DLD1 (cell line): Measurements from ENCODE around the gene HEXIM2.

ENCODE experiments used
- in situ Hi-C: cut with HindIII; loops from 2 replicates; pipeline ENCODE4 v1.10.0; 2017; ENCODE audit warnings: low sequenced_read_pairs

The HEXIM2 gene

DNA sequence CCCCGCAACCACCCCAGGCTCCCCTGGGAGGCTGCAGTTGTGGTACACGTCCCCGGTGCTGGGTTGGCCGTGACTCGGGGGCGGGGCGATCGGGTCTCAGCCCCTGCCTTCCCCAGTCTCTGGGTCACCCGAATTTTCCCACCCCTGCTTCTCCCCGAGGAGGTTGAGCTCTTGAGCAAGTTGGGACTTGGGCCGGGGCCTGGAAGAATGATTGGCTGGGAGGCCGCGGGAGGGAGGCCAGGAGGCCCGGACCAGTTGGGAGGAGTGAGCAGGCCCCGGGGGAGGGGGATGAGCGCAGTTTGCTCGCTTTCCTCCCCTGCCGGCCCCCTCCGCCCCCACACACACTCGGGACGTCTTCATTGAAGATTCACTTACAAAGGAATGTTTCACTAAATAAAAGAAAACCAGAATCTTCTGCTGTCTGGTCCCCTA is 17.9 kb upstream of the HEXIM2 start:
- in situ Hi-C loops, result no loop called here

DNA sequence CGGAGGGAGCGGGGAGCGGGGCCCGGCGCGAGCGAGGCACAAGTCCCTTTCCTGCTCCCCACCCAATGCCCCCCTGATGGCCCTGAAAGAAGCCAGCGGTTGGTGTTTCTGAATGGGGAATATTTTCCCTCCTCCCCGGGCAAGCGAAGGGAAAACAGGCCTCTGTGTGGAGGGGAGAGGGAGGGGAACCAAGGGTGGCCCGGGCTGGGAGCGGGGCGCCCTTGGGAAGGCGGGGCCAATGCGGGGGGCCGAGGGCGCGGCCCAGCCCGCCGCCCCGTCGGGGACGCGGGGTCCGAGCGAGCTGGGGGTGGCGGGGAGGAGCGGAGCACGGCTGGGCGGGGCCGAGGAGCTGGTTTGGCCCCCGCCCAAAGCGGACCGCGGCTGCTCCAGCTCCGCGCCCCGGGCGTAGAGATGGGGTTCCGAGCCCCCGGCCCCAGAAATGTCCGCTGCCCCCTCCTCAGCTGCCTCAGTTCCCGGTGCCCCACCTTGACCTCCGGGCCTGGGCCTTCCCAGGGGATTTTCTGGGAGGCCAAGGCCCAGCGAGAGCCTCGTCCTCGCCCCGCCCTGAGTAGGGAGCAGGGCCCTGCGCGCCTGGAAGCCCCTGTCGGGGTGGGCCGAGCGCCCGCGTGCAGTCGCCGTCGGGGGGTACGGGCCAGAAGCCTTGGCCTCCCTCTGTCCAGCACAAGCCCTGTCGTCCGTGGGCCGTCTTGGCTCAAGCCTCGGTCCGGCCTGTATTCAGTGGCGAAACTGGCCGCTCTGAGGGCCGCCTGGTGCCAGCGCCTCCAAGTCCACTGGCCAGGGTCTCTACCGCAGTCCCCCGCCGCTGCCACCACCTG is 17.3 kb upstream of the HEXIM2 start:
- in situ Hi-C loops, result no loop called here

DNA sequence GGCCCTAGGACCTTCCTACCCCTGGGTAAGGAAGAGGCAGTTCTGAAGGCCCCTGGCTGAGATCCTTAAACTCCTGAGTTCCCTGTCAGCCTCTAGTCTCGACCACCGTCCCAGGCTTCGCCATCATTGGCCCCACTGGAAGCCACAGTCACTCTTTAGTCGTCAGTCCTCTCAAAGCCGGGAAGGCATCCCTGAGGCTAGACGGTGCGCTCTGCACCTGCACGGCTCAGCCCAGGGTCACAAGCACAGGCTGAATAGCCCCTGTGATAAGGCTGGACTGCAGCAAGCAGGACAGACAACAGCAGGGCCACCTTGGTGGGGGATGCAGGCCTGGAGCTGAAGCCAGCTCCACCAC is 16.7 kb upstream of the HEXIM2 start:
- in situ Hi-C loops, result no loop called here

DNA sequence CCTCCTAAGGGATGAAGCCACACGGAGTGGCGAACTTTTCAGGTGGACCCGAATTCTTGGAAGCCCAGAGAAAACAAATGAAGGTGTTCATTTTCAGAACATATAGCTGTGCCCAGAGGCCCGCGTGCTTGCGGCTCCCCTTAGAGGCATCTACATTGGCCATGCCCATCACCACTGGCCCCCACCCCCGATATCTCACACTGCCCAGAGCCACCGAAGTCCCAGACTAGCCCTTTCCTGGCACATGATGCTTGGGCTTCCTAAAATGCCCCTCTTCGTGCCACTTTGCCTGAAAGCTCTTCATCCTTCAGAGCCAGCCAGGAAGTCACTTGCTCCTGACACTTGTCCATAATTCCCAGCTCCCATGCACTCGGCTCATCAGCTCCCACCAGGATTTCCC is 15.5 kb upstream of the HEXIM2 start:
- in situ Hi-C loops, result no loop called here

DNA sequence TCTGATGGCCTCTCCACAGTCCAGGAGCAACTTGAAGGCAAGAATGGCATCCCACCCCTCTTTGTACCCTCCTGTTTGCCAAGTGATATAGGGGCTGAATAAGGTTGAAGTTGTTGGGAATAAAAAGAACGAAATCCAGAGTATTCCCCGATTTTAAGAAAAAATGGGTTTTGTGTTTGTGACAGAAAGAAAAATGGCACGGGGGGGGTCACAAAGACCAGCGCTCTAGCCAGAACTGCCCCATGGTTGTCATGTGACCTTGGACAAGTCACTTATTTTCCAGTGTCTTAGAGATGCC is 15.1 kb upstream of the HEXIM2 start:
- in situ Hi-C loops, result no loop called here

DNA sequence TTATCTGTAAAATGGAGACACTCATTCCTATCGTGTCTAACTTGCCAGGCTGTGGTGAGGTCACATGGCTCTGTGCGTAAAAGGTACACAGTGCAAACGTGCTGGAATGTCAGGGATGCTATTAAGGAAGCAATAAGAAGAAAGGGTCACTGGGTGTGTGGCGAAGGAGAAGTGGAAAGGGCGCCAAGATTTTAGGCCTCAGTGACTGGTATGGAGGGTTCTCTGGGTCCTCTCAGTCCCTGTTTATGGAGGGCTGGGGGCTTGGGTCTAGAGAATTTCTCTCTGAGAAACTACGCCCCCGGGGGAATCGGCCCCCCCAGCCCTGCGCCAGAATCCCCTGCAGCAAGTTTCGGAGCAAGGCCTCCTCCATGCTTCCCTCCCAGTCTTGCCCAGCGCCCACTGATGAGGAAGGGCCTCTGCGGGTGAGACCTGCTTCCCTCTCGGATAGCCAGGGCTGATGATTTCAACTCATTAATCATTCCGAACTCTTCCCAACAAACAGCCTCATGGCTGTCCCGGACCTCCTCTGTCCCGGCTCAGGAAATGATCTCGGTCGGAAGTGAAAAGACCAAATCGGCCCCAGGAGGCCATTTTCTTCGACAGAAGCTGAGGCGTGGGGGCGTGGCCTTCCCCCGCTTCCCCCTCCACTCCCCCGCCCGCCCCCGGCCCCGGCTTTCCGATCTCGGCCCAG is 14.6 kb upstream of the HEXIM2 start:
- in situ Hi-C loops, result no loop called here

DNA sequence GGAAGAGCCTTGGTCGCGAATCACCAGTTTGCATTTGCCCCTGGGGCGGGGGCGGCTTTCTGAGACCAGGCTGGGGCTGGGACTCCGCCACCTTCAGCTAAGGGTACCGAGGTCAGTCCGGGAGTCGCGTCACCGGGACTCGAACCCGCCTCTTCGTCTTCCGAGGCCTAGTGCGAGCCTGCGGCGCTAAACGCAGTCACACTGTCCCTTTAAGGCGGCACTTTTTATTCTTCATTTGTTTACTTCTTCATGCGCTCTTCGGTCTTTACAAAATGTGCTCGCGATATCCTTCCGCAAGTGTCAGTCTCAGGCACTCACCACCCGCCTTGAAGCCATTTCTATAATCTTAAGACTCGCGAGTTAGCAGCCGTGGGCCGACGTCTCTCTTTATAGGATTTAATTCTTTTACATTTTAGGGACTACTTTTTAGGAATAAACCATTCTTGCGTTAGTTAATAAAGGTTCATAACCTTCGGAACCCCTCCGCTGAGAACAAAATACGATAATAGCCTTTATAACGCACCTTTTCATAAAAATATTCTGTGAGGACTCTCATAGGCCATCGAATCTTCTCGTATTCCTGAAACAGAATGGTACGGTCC is 14.0 kb upstream of the HEXIM2 start:
- in situ Hi-C loops, result no loop called here

DNA sequence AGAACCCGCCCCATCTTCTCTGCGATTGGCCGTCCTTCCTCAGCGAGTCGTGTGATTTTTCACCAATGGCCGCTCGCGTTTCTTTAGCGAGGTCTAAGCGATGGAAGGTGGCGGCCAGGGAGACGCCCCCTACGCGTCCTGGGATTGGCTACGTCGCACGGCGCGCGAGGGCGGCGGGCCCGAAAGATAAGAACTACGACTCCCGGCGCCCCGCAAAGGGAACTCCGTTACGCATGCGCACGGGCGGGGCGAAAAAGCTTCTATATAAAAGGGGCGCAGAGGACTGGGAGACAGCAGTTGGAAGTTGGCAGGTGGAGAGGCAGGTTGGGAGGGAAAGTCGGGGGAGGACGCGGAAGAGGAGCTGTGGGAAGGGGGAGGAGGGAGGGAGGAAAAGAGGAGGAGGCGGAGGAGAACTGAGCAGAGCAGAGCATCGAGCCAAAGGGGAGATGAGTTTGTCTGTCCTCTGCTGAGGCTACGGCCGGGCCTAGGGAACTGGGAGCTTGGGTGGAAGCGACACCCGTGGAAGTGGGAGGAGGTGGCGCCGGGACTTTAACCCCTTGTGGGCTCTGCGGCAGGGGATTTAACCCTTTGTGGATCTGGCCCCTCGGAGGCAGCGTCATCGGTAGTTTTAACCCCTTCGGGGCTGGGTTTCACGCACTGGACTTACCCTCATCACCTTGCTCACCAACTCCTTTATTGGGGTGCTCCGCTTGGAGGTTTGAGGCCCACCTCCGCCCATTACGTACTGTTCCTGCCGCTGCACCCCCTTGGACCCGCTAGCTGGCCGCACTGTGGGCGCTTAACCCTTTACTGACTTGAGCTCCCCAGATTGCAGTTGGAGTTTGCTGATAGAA is 13.3 kb upstream of the HEXIM2 start, which contains the start of gene HEXIM1:
Gene HEXIM1 (plus strand): TSS at position 293 of the 854 bp plus-strand sequence. CDS start 716 bp downstream, outside the sequence.
- in situ Hi-C loops, result no loop called here

DNA sequence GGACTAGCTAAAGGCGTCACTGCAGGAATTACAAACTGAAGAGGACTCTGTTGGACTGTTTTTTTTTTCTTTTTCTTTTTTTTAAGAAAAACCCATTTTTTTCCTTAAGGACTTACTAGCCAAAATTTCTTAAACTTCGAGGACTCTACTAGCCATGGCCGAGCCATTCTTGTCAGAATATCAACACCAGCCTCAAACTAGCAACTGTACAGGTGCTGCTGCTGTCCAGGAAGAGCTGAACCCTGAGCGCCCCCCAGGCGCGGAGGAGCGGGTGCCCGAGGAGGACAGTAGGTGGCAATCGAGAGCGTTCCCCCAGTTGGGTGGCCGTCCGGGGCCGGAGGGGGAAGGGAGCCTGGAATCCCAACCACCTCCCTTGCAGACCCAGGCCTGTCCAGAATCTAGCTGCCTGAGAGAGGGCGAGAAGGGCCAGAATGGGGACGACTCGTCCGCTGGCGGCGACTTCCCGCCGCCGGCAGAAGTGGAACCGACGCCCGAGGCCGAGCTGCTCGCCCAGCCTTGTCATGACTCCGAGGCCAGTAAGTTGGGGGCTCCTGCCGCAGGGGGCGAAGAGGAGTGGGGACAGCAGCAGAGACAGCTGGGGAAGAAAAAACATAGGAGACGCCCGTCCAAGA is 12.5 kb upstream of the HEXIM2 start:
- in situ Hi-C loops, result no loop called here

DNA sequence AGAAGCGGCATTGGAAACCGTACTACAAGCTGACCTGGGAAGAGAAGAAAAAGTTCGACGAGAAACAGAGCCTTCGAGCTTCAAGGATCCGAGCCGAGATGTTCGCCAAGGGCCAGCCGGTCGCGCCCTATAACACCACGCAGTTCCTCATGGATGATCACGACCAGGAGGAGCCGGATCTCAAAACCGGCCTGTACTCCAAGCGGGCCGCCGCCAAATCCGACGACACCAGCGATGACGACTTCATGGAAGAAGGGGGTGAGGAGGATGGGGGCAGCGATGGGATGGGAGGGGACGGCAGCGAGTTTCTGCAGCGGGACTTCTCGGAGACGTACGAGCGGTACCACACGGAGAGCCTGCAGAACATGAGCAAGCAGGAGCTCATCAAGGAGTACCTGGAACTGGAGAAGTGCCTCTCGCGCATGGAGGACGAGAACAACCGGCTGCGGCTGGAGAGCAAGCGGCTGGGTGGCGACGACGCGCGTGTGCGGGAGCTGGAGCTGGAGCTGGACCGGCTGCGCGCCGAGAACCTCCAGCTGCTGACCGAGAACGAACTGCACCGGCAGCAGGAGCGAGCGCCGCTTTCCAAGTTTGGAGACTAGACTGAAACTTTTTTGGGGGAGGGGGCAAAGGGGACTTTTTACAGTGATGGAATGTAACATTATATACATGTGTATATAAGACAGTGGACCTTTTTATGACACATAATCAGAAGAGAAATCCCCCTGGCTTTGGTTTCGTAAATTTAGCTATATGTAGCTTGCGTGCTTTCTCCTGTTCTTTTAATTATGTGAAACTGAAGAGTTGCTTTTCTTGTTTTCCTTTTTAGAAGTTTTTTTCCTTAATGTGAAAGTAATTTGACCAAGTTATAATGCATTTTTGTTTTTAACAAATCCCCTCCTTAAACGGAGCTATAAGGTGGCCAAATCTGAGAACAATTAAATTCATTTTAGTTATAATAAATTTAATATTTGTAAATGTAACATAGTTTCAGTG is 11.7 kb upstream of the HEXIM2 start:
- in situ Hi-C loops, result no loop called here

DNA sequence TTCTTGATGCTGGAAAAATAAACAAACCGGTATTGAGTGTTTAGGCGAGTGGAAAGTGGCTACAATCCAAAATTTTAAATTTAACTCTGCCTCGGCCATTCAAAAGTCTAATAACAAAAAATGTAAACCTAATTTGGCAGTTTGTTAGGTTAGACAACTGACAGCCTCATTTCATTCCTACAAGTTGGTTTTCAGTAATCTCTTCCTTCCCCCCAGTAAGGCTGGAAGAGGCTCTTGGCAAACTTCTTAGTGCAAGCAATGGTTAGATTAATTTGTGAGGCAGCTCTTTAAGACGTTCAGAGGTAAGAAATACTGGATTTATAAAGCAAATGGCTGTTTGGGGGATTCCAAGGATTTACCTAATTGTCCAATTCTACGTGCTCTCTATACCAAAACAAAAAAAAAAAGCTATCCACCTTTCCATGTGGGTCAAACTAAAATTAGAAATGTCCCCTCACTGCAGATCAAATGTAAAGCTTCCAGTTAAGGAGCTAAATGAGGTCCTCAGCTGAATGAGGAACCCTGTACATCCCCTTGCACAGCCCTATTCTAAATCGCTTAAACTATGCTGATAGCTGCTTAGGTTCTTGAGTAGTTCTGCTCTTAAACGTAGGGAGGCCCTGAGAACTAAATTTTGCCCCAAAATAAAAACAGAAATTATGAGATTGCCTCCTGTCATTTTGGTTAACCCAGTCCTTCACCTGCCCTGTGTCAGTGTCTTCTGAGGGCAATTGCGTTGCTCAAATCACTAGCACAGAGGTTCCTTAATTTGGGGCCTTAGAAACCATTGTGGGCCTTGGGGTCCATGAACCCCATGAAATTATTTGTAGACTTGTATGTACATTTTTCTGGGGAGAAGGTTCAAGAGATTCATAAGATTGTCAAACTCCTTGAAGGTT is 10.5 kb upstream of the HEXIM2 start:
- in situ Hi-C loops, result no loop called here

DNA sequence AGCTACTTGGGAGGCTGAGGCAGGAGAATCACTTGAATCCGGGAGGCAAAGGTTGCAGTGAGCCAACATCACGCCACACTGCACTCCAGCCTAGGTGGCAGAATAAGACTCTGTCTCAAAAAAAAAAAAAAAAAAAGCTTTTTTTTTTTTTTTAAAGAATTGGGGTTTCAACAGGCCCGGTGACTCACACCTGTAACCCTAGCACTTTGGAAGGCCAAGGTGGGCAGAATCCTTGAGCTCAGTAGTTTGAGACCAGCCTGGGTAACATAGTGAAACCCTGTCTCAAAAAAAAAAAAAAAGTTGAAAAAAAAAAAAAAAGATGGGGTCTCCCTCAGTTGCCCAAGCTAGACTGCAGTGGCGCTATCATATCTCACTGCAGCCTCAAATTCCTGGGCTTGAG is 6.6 kb upstream of the HEXIM2 start:
- in situ Hi-C loops, result no loop called here

DNA sequence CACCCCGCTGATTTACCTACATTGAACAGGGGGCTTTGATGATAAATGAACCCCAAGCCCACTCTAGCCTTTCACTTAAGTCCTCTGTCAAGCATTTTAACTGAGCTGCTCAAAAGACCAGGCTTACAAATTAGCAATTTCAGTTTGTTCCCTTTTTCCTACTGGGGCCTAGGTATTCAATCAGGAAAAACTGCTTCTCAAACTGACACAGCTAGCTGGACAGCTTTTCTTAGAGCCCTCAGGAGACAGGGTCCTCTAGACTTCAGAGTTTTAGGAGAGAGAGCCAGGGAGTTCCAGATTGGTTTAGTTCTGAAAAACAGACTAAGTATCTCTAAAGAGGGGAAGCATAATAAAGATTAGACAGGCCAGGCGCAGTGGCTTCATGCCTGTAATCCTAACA is 6.2 kb upstream of the HEXIM2 start:
- in situ Hi-C loops, result no loop called here

DNA sequence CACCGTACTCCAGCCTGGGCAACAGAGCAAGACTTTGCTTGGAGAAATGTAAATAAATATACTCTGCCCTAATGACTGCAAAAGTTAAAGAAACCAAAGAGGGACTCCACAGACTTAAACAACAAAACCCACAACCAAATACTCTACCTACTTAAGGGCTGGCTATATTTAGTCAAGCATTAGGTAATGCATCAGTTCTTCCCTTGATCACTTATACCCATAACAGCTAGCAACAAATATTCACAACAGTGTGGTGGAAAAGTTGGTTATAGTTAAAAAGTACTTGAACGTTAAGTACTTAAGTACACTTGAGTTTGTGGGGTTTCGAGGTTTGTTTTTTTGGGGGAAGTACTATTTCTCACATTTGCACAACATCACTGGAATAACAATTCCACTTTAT is 5.4 kb upstream of the HEXIM2 start:
- in situ Hi-C loops, result no loop called here

DNA sequence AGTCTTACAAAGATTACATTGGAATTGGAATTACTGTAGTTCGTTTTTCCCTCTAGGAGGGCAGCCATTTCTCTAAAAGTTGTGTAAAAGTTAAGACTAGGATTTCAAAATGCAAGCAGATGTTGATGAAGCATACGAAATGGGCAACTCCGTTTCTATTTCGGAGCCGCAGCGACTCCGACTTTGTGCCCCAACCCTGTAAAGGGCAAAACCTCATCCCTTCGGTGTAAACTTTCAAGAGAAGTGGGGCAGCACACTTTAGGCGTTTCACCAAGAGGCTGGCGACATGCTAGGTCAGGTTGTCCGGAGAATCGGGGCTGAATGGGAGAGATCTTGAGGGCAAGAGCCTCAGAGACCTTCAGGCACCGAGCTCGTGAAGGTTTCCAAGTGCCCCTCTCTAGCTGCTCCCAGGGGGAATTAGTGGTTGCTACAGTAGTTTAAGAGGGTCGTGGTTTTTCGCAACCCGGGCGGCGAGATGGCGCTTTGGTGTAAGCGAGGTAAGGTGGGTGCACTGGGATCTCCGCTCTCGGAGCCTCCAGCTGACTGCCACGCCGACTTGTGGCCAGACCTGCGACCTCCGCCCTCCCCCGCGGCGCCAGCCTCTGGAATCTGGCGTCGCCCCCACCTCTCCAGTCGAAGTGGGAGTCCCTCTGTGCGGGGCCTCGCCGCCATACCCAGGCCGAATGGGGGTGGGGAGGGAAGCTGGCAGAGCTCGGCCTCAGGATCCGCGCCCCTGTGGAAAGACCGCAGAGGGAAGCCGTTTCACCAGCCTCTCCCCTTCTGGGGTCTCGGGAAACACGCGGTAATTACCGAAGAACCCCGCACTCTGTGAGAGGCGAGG is 1.0 kb upstream of the HEXIM2 start:
- in situ Hi-C loops, result no loop called here

DNA sequence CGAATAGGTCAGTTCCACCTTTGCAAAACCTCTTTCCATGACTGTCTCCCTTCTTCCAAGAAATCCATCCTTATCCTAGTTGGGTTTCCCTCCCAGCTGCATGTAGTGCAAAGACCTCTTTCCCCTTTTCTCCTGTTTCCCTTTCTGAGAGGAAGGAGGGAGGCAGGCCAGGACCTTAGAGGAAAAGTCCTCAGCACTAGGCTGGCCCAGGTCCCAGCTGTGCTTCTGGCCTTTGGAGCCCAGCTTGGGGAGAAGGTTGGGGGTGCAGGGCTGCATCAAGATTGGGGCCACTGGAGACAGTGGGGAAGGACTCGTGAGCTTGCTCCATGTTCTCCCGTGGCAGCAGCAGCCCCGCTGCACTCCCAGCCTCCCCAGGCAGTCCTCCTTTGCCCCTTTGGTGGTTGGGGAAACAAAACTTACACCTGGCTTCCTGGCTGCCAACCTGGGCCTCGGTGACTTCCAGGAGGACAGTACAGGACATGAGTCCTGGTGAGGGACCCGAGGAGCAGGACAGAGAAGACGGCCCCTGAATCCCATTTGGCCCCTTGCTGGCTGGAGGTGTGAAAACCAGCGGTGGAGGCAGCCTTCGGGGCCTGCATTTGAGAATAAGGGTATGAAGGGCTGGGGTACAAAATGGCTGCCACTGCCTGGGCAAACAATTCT is 481 bp downstream of the HEXIM2 start:
- in situ Hi-C loops, result no loop called here

DNA sequence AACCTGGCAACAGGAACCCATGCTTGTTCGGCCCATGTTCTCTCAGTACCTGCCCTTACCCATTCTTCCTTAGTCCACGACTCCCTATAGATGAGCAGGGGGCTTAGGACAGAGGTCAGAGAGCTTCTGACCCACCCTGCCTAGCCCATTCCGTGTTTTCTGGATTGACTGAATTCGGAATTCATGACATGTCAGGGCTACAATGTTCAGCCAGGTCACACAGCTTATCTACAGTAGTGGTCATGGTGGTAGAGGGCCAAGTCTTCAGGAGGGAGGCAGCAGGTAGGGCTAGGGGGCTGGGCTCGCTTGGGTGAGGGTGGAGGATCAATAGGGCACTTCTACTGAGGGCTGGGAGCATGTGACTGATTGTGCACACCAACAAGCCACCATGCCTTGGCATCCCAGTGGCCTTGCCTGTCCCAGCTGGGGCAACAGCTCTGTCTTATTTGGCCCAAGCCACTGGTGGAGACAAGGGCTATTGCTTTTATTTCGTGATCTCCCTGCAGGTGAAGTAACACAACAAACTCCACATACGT is 3.1 kb downstream of the HEXIM2 start:
- in situ Hi-C loops, result no loop called here
